Lower lobe of right lung (tissue), 1 donor: Measurements from ENCODE around the gene POC1A. TPM values are rescaled to one million over a fixed set of nuclear protein-coding genes. Genes with fewer than 3 reads are reported as not detected.

Experiments used
- total RNA-seq: library from RNA; stranded (reverse); fragmentation: NEBNext Ultra II Directional; extraction: Animal tissue kit (Norgen Biotek cat#: 25700); gene quantifications from one replicate; pipeline ENCODE4 v1.2.1, GENCODE V29; 2021
- donor health status: DM: no; HTN: yes; CAD: no; lungs with severe emphysema.

POC1A gene
- total RNA-seq, 1 donor from 2014 or later: 2.7 TPM

Other genes starting within 250 kb of the POC1A start
- gene RRP9, start 212.5 kb downstream of the POC1A start, total RNA-seq: 16.2 TPM
- gene PARP3, start 212.1 kb downstream of the POC1A start, total RNA-seq: 24.6 TPM
- gene GPR62, start 199.0 kb downstream of the POC1A start, total RNA-seq: not detected
- gene PCBP4, start 187.0 kb downstream of the POC1A start, total RNA-seq: 24.6 TPM
- gene ABHD14B, start 180.4 kb downstream of the POC1A start, total RNA-seq: 48.8 TPM
- gene ABHD14A, start 179.4 kb downstream of the POC1A start, total RNA-seq: 17.8 TPM
- 20.6 TPM for gene ACY1, start 170.9 kb downstream of the POC1A start, total RNA-seq
- 765 TPM for gene RPL29, start 158.5 kb downstream of the POC1A start, total RNA-seq
- gene DUSP7, start 97.9 kb downstream of the POC1A start, total RNA-seq: 28.8 TPM
- gene ALAS1, start 43.7 kb upstream of the POC1A start, total RNA-seq: 103 TPM
- gene TLR9, start 71.2 kb upstream of the POC1A start, total RNA-seq: 1.0 TPM
- gene TWF2, start 84.7 kb upstream of the POC1A start, total RNA-seq: 62.2 TPM
- gene PPM1M, start 91.3 kb upstream of the POC1A start, total RNA-seq: 53.4 TPM
- gene WDR82, start 124.2 kb upstream of the POC1A start, total RNA-seq: 60.2 TPM
- gene GLYCTK, start 133.4 kb upstream of the POC1A start, total RNA-seq: 9.5 TPM
- 16.4 TPM for gene DNAH1, start 161.9 kb upstream of the POC1A start, total RNA-seq